ENCODE measurements around the gene RAB7B. TPM values are rescaled to one million over a fixed set of nuclear protein-coding genes. Genes with fewer than 3 reads are reported as not detected.

Gene RAB7B
- total RNA-seq, 6 donors from 2014 or later, result 2.6 to 27.5 (median 9.1) TPM

DNA sequence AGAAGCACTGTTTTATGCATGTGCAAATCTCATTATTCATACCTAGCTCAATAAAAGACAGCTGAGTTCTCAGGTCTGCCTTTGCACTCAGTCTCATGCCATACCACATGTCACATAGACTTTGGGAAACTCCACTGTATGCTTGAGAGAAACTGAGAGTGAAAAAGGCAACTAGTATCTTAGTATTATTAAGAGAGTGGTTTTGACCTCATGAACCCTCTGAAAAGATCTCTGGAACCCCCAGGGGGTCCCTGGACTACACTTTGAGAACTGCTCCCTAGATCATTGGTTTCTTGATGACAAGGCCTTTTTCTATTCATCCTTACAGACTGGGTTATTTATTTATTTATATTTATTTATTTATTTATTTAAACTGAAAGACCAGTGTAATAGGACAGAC, 46.1 kb upstream of the RAB7B start:
- no peak for TF ChIP-seq EP300 (IDR thresholded peaks at IDR 0.05)
- TF ChIP-seq POLR2A (IDR thresholded peaks at IDR 0.05), result no peak
- TF ChIP-seq POLR2AphosphoS5 (IDR thresholded peaks at IDR 0.05), result no peak
- TF ChIP-seq CTCF (IDR thresholded peaks at IDR 0.05), result no peak
- no peaks in the 10 kb centered on the region for H3K9me3 ChIP-seq
- H3K36me3 ChIP-seq, result no peaks in the 10 kb centered on the region
- ATAC-seq (ENCODE audit: low FRiP score in 2 of 2) (no peak), DNase-seq (no peak)
- H3K27ac ChIP-seq, result no peak overlapping the region
- no peaks in the 10 kb centered on the region for H3K27me3 ChIP-seq
- no peak overlapping the region for H3K4me3 ChIP-seq
- peaks cover 0 to 15% (median 7%) of the 10 kb centered on the region in 4 donors for H3K4me1 ChIP-seq

DNA sequence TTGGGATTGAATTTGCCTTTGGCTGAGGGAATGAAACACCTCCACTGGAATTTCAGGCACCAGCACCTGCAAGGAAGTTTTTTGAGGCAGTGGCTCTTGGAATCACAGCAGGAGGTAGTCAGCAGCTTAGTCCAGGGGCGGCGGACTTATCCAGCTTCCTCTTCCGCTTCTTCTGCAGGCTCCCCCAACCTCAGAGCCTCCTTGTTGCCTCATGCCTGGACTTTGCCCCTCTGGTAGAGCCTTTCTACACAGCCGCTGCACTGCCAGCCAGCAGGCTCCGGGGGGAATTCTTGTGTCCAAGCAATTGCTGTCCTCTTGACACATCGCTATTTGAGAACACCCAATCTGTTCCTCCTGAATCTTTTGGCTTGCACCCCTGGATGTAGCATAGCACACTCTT, 45.4 kb upstream of the RAB7B start:
- Histone ChIP-seq H3K4me1 (peaks cover 0 to 15% (median 7%) of the 10 kb centered on the region in 4 donors), H3K4me3 (no peak overlapping the region), H3K36me3 (no peaks in the 10 kb centered on the region), H3K27ac (no peak overlapping the region), H3K9me3 (no peaks in the 10 kb centered on the region), H3K27me3 (no peaks in the 10 kb centered on the region)
- 19 to 61% methylated on average over 6 of the region's 6 CpGs for WGBS, 2 donors
- ATAC-seq (ENCODE audit: low FRiP score in 2 of 2), result peak in 1 of 2 donors; percentile 67
- DNase-seq, result peak; percentile 13 to 68
- TF ChIP-seq POLR2AphosphoS5 (IDR thresholded peaks at IDR 0.05) (no peak), POLR2A (IDR thresholded peaks at IDR 0.05) (no peak), EP300 (IDR thresholded peaks at IDR 0.05) (no peak), CTCF (IDR thresholded peaks at IDR 0.05) (no peak)

DNA sequence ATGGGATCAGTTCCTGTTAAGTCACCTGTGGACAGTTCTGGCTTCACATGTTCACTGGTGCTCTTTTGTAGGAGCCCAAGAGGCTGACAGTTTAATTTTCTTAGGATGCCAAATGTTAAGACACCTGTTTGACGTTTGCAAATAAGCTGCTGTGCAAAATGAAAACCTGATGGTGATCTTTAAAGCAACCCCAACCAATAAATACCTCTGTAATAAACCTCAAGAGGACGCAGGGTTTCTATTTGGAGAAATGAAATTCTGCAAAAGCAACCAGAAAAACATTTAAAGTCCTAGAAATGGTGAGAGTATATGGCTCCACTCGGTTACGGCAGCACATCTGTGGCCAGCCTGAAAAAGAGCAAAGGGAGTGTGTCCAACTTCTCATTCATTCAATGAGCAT, 44.1 kb upstream of the RAB7B start:
- Histone ChIP-seq H3K27ac (no peak overlapping the region), H3K27me3 (no peaks in the 10 kb centered on the region), H3K36me3 (no peaks in the 10 kb centered on the region), H3K9me3 (no peaks in the 10 kb centered on the region), H3K4me1 (peaks cover 0 to 11% (median 7%) of the 10 kb centered on the region in 4 donors), H3K4me3 (no peak overlapping the region)
- ATAC-seq (ENCODE audit: low FRiP score in 2 of 2), result no peak
- WGBS, 2 donors, result 86 to 87% methylated on average over 4 of the region's 4 CpGs
- no peak for DNase-seq
- TF ChIP-seq POLR2A (IDR thresholded peaks at IDR 0.05) (no peak), EP300 (IDR thresholded peaks at IDR 0.05) (no peak), POLR2AphosphoS5 (IDR thresholded peaks at IDR 0.05) (no peak), CTCF (IDR thresholded peaks at IDR 0.05) (no peak)

GRCh38 chr1:206041640-206042039, 38.4 kb upstream of the RAB7B start:
- H3K4me1 ChIP-seq, result peaks cover 0 to 13% (median 0%) of the 10 kb centered on the region in 4 donors
- 42 to 55% methylated on average over 7 of the region's 7 CpGs for WGBS, 2 donors

DNA sequence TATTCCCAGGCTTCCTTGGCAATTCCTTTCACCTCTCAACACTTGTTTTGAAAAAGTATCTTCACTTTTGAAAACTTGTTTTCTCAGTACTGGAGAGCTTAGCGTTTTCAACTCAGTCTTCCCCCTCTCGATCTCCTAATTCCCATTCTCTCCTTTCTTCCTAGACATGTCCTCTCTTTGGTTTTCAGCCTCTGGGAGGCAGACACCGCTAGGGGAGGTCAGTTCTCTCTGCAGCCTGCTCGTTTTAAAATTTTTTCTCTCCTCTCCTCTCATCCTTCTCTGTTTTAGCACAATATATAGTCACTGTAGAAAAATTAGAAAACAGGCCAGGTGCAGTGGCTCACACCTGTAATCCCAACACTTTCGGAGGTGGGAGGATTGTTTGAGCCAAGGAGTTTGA, 37.1 kb upstream of the RAB7B start:
- DNase-seq (no peak), ATAC-seq (ENCODE audit: low FRiP score in 2 of 2) (no peak)
- H3K27me3 ChIP-seq, result no peaks in the 10 kb centered on the region
- 68 to 74% methylated on average over 5 of the region's 5 CpGs for WGBS, 2 donors
- TF ChIP-seq EP300 (IDR thresholded peaks at IDR 0.05), result no peak
- TF ChIP-seq CTCF (IDR thresholded peaks at IDR 0.05), result no peak
- TF ChIP-seq POLR2AphosphoS5 (IDR thresholded peaks at IDR 0.05), result no peak
- no peak for TF ChIP-seq POLR2A (IDR thresholded peaks at IDR 0.05)
- no peaks in the 10 kb centered on the region for H3K36me3 ChIP-seq
- H3K9me3 ChIP-seq, result no peaks in the 10 kb centered on the region
- no peak overlapping the region for H3K27ac ChIP-seq
- H3K4me1 ChIP-seq, result peaks cover 0 to 13% (median 0%) of the 10 kb centered on the region in 4 donors
- H3K4me3 ChIP-seq, result no peak overlapping the region

More at GRCh38 chr1:206041640-206042039, 38.4 kb upstream of the RAB7B start:
- no peak overlapping the region for H3K4me3 ChIP-seq
- DNase-seq (no peak), ATAC-seq (ENCODE audit: low FRiP score in 2 of 2) (peak in 1 of 2 donors; percentile 22)
- no peaks in the 10 kb centered on the region for H3K9me3 ChIP-seq
- H3K36me3 ChIP-seq, result no peaks in the 10 kb centered on the region
- no peak for TF ChIP-seq POLR2A (IDR thresholded peaks at IDR 0.05)
- no peak overlapping the region for H3K27ac ChIP-seq
- no peaks in the 10 kb centered on the region for H3K27me3 ChIP-seq
